Endothelial cell (in vitro differentiated cells): ENCODE measurements around the gene MPV17L2. TPM values are rescaled to one million over a fixed set of nuclear protein-coding genes. Genes with fewer than 3 reads are reported as not detected.
"Not testable (repeated sequence)": the region's sequence is repeated elsewhere in the genome, so short reads cannot be mapped to it uniquely, and the experiment has no call there.

ENCODE experiments used
- DNase-seq: peaks from one replicate; pipeline ENCODE4 v3.0.0; 2021; ENCODE audit warnings: low spot score
- H3K27ac Mint-ChIP-seq: one replicate; pipeline ENCODE4 v1.8.0; 2021; ENCODE audit warnings: mixed read lengths, inconsistent platforms; ENCODE audit not compliant: unreplicated experiment
- H3K27me3 Mint-ChIP-seq: one replicate; pipeline ENCODE4 v1.8.0; 2021; ENCODE audit warnings: mild to moderate bottlenecking, moderate library complexity, mixed read lengths, inconsistent platforms; ENCODE audit not compliant: unreplicated experiment
- H3K36me3 Mint-ChIP-seq: one replicate; pipeline ENCODE4 v1.8.0; 2021; ENCODE audit warnings: mild to moderate bottlenecking, low read depth, mixed read lengths, inconsistent platforms; ENCODE audit not compliant: unreplicated experiment
- H3K4me1 Mint-ChIP-seq: one replicate; pipeline ENCODE4 v1.8.0; 2021; ENCODE audit warnings: mild to moderate bottlenecking, mixed read lengths, inconsistent platforms; ENCODE audit not compliant: unreplicated experiment
- H3K4me3 Mint-ChIP-seq: one replicate; pipeline ENCODE4 v1.8.0; 2021; ENCODE audit warnings: mild to moderate bottlenecking, mixed read lengths, inconsistent platforms; ENCODE audit not compliant: unreplicated experiment
- H3K9me3 Mint-ChIP-seq: one replicate; pipeline ENCODE4 v1.8.0; 2021; ENCODE audit warnings: mixed read lengths, inconsistent platforms; ENCODE audit not compliant: unreplicated experiment
- CTCF ChIP-seq: fragments of 200-600 bp; sonication (generic); IDR thresholded peaks from one replicate; pipeline ENCODE4 v1.5.0; 2021; ENCODE audit warnings: antibody characterized with exemption; ENCODE audit not compliant: unreplicated experiment
- total RNA-seq: library from RNA; stranded (reverse); fragmentation: NEBNext Ultra II Directional; extraction: Animal tissue kit (Norgen Biotek cat#: 25700); gene quantifications from one replicate; pipeline ENCODE4 v1.2.1, GENCODE V29; 2021; ENCODE audit not compliant: unreplicated experiment

The MPV17L2 gene
- total RNA-seq, 1 donor from 2014 or later = 17.7 TPM

- no peak for TF ChIP-seq CTCF
- Mint-ChIP-seq H3K27ac (no peak overlapping the region), H3K9me3 (no peaks in the 10 kb centered on the region), H3K4me1 (peaks cover 8% of the 10 kb centered on the region), H3K4me3 (no peak overlapping the region), H3K27me3 (peaks cover 13% of the 10 kb centered on the region), H3K36me3 (peaks cover 9% of the 10 kb centered on the region)
- no peak for DNase-seq
Observed at GRCh38 chr19:18157465-18158063, 35.5 kb upstream of the MPV17L2 start.

GRCh38 chr19:18158467-18158866 lies 34.6 kb upstream of the MPV17L2 start:
- Mint-ChIP-seq H3K36me3 (peaks cover 13% of the 10 kb centered on the region), H3K9me3 (no peaks in the 10 kb centered on the region), H3K27ac (no peak overlapping the region), H3K4me1 (peaks cover 7% of the 10 kb centered on the region), H3K27me3 (peaks cover 12% of the 10 kb centered on the region), H3K4me3 (no peak overlapping the region)
- DNase-seq = no peak
- no peak for TF ChIP-seq CTCF

GRCh38 chr19:18159059-18159616 lies 33.9 kb upstream of the MPV17L2 start:
- not testable (repeated sequence) for DNase-seq, H3K4me1 Mint-ChIP-seq, H3K9me3 Mint-ChIP-seq, H3K27ac Mint-ChIP-seq, H3K4me3 Mint-ChIP-seq
- Mint-ChIP-seq H3K27me3 (peaks cover 12% of the 10 kb centered on the region), H3K36me3 (peaks cover 17% of the 10 kb centered on the region)

GRCh38 chr19:18159810-18160209 lies 33.2 kb upstream of the MPV17L2 start:
- DNase-seq = no peak
- Mint-ChIP-seq H3K9me3 (no peaks in the 10 kb centered on the region), H3K27ac (no peak overlapping the region), H3K27me3 (peaks cover 8% of the 10 kb centered on the region), H3K36me3 (peaks cover 18% of the 10 kb centered on the region), H3K4me1 (no peaks in the 10 kb centered on the region), H3K4me3 (no peak overlapping the region)
- no peak for TF ChIP-seq CTCF

- no peak overlapping the region for H3K4me3 Mint-ChIP-seq
- peaks cover 6% of the 10 kb centered on the region for H3K27me3 Mint-ChIP-seq
- no peak for DNase-seq
- peaks cover 19% of the 10 kb centered on the region for H3K36me3 Mint-ChIP-seq
- H3K27ac Mint-ChIP-seq = no peak overlapping the region
- H3K4me1 Mint-ChIP-seq = no peaks in the 10 kb centered on the region
- H3K9me3 Mint-ChIP-seq = no peaks in the 10 kb centered on the region
- no peak for TF ChIP-seq CTCF
Observed at GRCh38 chr19:18160493-18160970, 32.5 kb upstream of the MPV17L2 start.
